ENCODE results near the gene GJC3. TPM values are rescaled to one million over a fixed set of nuclear protein-coding genes. Genes with fewer than 3 reads are reported as not detected.
"Not testable (repeated sequence)": the region's sequence is repeated elsewhere in the genome, so short reads cannot be mapped to it uniquely, and the experiment has no call there.

Gene GJC3
- total RNA-seq, 4 donors from 2014 or later: not detected

DNA sequence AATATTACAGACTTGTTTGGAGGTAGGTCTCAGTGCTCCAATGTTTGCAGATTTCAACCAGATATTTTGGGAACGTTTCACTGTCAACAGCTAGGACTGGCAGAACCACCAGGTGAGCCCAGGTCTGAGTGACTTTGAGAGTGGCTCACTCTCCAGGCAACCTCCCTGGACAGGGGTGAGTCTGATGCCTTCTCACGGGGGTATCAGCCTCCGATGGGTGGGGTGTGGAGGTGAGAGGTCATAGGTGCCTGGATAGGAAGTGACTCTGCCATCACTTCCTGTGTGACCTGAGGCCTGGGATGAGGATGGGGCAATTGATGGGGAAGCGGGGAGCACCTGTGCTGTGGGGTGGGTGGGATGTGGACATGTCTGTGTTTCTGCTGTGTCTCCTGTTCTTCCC is 41.8 kb upstream of the GJC3 start:
- DNase-seq: no peak
- in situ Hi-C loops (cut with MboI; ENCODE audit: low pct_ligation_motif_present in 1 of 4, low pct_unique_long_range_greater_than_20kb in 1 of 4, low sequenced_read_pairs in 3 of 4): no loop called here
- Histone ChIP-seq H3K4me1 (no peaks in the 10 kb centered on the region), H3K4me3 (no peak overlapping the region), H3K9me3 (no peaks in the 10 kb centered on the region), H3K27me3 (no peaks in the 10 kb centered on the region), H3K36me3 (no peaks in the 10 kb centered on the region), H3K27ac (no peak overlapping the region)
- WGBS, 2 donors (ENCODE audit: low coverage in 1 of 2): 82% methylated on average over 4 of the region's 4 CpGs; no CpG with 5 or more reads in 1 of the 2 donors
- TF ChIP-seq, protein P1, sequence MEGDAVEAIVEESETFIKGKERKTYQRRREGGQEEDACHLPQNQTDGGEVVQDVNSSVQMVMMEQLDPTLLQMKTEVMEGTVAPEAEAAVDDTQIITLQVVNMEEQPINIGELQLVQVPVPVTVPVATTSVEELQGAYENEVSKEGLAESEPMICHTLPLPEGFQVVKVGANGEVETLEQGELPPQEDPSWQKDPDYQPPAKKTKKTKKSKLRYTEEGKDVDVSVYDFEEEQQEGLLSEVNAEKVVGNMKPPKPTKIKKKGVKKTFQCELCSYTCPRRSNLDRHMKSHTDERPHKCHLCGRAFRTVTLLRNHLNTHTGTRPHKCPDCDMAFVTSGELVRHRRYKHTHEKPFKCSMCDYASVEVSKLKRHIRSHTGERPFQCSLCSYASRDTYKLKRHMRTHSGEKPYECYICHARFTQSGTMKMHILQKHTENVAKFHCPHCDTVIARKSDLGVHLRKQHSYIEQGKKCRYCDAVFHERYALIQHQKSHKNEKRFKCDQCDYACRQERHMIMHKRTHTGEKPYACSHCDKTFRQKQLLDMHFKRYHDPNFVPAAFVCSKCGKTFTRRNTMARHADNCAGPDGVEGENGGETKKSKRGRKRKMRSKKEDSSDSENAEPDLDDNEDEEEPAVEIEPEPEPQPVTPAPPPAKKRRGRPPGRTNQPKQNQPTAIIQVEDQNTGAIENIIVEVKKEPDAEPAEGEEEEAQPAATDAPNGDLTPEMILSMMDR (IDR thresholded peaks at IDR 0.05): no peak
- TF ChIP-seq EP300 (IDR thresholded peaks at IDR 0.05; ENCODE audit: low read depth) (no peak), POLR2AphosphoS5 (IDR thresholded peaks at IDR 0.05) (no peak), POLR2A (IDR thresholded peaks at IDR 0.05) (no peak)
- intact Hi-C loops (cut with DNase I; ENCODE audit: low total_unique reads): no loop called here

DNA sequence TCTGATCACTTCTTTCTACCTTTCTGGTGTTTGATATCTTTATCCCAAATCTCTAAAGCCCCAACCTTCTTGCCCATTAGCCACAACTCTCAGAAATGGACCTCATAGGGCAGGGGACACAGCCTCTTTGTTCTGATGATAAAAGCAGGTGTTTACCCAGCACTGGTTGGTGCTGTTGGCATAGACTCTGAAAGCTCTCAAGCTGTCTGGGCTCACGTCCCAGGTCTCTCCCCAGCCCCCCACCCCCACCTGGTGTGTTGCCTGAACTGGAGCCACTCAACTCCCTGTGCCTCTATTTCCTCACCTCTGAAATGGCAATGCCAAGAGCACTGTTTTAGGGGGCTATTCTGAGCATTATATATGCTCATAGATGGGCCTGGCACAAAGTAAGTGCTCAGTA is 40.4 kb upstream of the GJC3 start:
- H3K27me3 ChIP-seq; H3K4me1 ChIP-seq; H3K36me3 ChIP-seq; intact Hi-C loops (cut with DNase I; ENCODE audit: low total_unique reads); DNase-seq; H3K9me3 ChIP-seq; H3K4me3 ChIP-seq; H3K27ac ChIP-seq; in situ Hi-C loops (cut with MboI; ENCODE audit: low pct_ligation_motif_present in 1 of 4, low pct_unique_long_range_greater_than_20kb in 1 of 4, low sequenced_read_pairs in 3 of 4): not testable (repeated sequence)
- 36% methylated on average over 1 of the region's 1 CpG; no CpG with 5 or more reads in 1 of the 2 donors for WGBS, 2 donors (ENCODE audit: low coverage in 1 of 2)

DNA sequence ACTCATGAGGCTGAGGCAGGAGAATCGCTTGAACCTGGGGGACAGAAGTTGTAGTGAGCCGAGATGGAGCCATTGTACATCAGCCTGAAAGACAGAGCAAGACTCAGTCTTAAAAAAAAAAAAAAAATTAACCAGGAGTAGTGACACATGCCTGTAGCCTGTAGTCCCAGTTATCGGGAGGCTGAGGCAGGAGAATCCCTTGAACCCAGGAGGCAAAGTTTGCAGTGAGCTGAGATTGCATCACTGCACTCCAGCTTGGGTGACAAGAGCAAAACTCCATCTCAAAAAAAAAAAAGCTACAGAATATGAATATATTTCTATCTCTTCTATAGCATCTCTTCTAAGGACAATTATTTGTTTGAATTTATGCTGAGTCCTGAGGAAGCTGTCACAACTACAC is 39.9 kb upstream of the GJC3 start:
- H3K9me3 ChIP-seq: no peaks in the 10 kb centered on the region
- H3K27me3 ChIP-seq: peaks cover 4% of the 10 kb centered on the region
- DNase-seq: no peak
- in situ Hi-C loops (cut with MboI; ENCODE audit: low pct_ligation_motif_present in 1 of 4, low pct_unique_long_range_greater_than_20kb in 1 of 4, low sequenced_read_pairs in 3 of 4) (no loop called here), intact Hi-C loops (cut with DNase I; ENCODE audit: low total_unique reads) (no loop called here)
- 86 to 100% methylated on average over 1 to 3 of the region's 3 CpGs for WGBS, 2 donors (ENCODE audit: low coverage in 1 of 2)
- H3K4me3 ChIP-seq: no peak overlapping the region
- no peaks in the 10 kb centered on the region for H3K4me1 ChIP-seq
- H3K36me3 ChIP-seq: no peaks in the 10 kb centered on the region
- H3K27ac ChIP-seq: no peak overlapping the region
- TF ChIP-seq POLR2AphosphoS5 (IDR thresholded peaks at IDR 0.05): no peak
- TF ChIP-seq POLR2A (IDR thresholded peaks at IDR 0.05): no peak
- TF ChIP-seq, protein P1 (IDR thresholded peaks at IDR 0.05): no peak
- no peak for TF ChIP-seq EP300 (IDR thresholded peaks at IDR 0.05; ENCODE audit: low read depth)

DNA sequence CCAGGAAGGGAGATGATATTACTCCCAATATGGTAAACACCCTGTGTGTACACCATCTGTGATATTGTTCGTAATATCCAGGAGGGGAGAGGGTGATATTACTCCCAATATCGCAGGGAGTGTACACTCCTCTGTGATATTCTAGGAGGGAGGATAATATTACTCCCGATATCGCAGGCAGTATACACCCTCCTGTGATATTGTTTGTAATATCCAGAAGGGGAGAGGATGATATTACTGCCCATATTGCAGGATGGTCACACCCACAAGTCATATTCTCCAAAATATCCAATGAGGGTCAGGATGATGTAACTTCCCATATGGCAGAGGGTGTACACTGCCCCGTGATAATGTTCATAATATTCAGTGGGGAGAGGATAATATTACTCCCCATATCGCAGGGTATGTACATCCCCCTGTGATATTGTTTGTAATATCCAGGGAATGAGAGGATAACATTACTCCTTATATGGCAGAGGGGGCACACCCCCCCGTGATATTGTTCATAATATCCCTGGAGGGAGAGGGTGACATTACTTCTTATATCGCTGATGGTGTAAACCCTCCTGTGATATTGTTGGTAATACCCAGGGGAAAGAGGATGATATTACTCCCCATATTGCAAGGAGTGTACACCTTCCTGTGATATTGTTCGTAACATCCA is 29.3 kb upstream of the GJC3 start:
- H3K27me3 ChIP-seq: peaks cover 17% of the 10 kb centered on the region
- in situ Hi-C loops (cut with MboI; ENCODE audit: low pct_ligation_motif_present in 1 of 4, low pct_unique_long_range_greater_than_20kb in 1 of 4, low sequenced_read_pairs in 3 of 4): no loop called here
- 65 to 74% methylated on average over 6 to 9 of the region's 9 CpGs for WGBS, 2 donors (ENCODE audit: low coverage in 1 of 2)

More for the DNA sequence above, 29.3 kb upstream of the GJC3 start:
- H3K4me1 ChIP-seq: no peaks in the 10 kb centered on the region
- no peaks in the 10 kb centered on the region for H3K36me3 ChIP-seq
- no peak for TF ChIP-seq POLR2A (IDR thresholded peaks at IDR 0.05)
- TF ChIP-seq POLR2AphosphoS5 (IDR thresholded peaks at IDR 0.05): no peak
- no peak for TF ChIP-seq EP300 (IDR thresholded peaks at IDR 0.05; ENCODE audit: low read depth)
- TF ChIP-seq, protein P1 (IDR thresholded peaks at IDR 0.05): no peak
- H3K27ac ChIP-seq: no peak overlapping the region
- intact Hi-C loops (cut with DNase I; ENCODE audit: low total_unique reads): no loop called here
- DNase-seq: no peak
- H3K9me3 ChIP-seq: no peaks in the 10 kb centered on the region
- H3K4me3 ChIP-seq: no peak overlapping the region

All from transverse colon (tissue), 4 donors.